Measurements from ENCODE around the gene RNASE7.
A peak's percentile ranks its signal among the peaks of the same experiment; 100 is the strongest.

RNASE7 gene

GRCh38 chr14:21086908-21087293 lies 44.7 kb downstream of the RNASE7 start:
- DNase-seq (ENCODE audit: low spot score) = no peak

GRCh38 chr14:21087294-21088091 lies 45.3 kb downstream of the RNASE7 start:
- DNase-seq (ENCODE audit: low spot score) = no peak

GRCh38 chr14:21088687-21089086 lies 46.5 kb downstream of the RNASE7 start:
- DNase-seq (ENCODE audit: low spot score) = no peak

- no peak for DNase-seq (ENCODE audit: low spot score)
Measured at GRCh38 chr14:21089271-21089670, 47.1 kb downstream of the RNASE7 start.

- DNase-seq (ENCODE audit: low spot score) = no peak
Measured at GRCh38 chr14:21089877-21090193, 47.7 kb downstream of the RNASE7 start.

GRCh38 chr14:21090194-21090939 lies 48.2 kb downstream of the RNASE7 start:
- peak; percentile 92 for DNase-seq (ENCODE audit: low spot score)

GRCh38 chr14:21090940-21091663 lies 48.9 kb downstream of the RNASE7 start:
- DNase-seq (ENCODE audit: low spot score) = peak; percentile 5

- DNase-seq (ENCODE audit: low spot score) = peak; percentile 35
Measured at GRCh38 chr14:21091821-21092272, 49.7 kb downstream of the RNASE7 start.

- peak; percentile 96 for DNase-seq (ENCODE audit: low spot score)
Measured at GRCh38 chr14:21092273-21093011, 50.3 kb downstream of the RNASE7 start.

- DNase-seq (ENCODE audit: low spot score) = no peak
Measured at GRCh38 chr14:21093018-21093417, 50.9 kb downstream of the RNASE7 start.

Data from HuH-7.5 (cell line).